GM12864 (cell line): ENCODE results near the gene LENG1.

Experiments
- DNase-seq: peaks from one replicate; pipeline ENCODE4 v3.0.0-alpha.2; 2011; ENCODE audit warnings: low read depth
- H3K4me3 ChIP-seq: 2 replicates; pipeline ENCODE4 v1.5.1; 2011; ENCODE audit warnings: mild to moderate bottlenecking, low read depth, low read length, control low read depth
- TF ChIP-seq, protein P1 (sequence below): IDR thresholded peaks from 2 replicates; pipeline ENCODE4 v1.5.1; 2011; ENCODE audit warnings: low read depth, mild to moderate bottlenecking, moderate library complexity, low read length, control low read depth, inconsistent platforms; ENCODE audit errors: missing control alignments

Gene LENG1

DNA sequence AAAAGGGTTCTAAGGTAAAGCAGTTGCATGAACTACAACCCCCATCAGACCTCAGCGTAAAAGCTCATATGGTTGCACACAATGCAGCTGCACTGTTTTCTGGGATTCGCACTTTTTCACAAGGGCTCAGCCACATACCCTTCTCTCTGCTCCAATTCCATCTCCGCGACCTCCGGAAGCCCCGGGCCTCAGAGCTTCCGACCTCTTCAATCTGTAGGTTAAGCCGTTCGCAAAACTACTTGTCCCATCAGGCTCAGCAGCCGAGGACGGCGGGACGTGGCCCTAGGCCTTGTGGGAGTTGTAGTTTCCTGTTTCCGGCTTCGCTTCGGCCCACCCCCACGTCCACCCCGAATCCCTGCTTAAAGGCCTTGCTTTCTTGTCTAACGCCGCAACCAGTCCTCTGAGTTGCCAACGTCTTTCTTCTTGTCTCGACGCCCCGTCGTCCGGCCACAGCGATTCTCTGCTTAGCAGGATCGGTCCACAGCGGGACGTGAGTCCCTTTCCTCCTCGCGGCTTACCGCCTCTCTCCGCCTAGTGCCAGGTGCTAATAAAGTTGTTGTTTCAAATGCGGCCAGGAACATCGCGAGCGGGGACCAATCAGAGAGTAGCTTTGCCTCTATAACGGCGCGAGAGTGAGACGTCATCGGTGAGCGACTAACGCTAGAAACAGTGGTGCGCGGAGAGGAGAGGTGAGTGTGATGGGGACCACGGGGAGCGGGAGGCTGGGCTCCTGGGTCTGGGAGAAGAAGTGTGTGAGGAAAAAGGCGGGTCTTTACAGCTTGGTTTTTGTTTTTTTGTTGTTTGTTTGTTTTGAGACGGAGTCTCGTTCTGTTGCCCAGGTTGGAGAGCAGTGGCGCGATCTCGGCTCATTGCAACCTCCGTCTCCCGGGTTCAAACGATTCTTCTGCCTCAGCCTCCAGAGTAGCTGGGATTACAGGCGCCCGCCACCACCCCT lies 44.1 kb downstream of the LENG1 start, which contains the start of the genes PRPF31 and TFPT:
Gene PRPF31, plus strand, starts transcription at position 646 of the 955 bp plus-strand sequence. CDS start 2,525 bp downstream, outside the sequence.
Gene TFPT, minus strand, starts transcription at position 549 of the 955 bp plus-strand sequence. Its CDS starts 388 bp downstream, at position 161.
- TF ChIP-seq, protein P1, sequence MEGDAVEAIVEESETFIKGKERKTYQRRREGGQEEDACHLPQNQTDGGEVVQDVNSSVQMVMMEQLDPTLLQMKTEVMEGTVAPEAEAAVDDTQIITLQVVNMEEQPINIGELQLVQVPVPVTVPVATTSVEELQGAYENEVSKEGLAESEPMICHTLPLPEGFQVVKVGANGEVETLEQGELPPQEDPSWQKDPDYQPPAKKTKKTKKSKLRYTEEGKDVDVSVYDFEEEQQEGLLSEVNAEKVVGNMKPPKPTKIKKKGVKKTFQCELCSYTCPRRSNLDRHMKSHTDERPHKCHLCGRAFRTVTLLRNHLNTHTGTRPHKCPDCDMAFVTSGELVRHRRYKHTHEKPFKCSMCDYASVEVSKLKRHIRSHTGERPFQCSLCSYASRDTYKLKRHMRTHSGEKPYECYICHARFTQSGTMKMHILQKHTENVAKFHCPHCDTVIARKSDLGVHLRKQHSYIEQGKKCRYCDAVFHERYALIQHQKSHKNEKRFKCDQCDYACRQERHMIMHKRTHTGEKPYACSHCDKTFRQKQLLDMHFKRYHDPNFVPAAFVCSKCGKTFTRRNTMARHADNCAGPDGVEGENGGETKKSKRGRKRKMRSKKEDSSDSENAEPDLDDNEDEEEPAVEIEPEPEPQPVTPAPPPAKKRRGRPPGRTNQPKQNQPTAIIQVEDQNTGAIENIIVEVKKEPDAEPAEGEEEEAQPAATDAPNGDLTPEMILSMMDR = no peak
- H3K4me3 ChIP-seq = peak within 1 kb of the TSS; percentile 78
- DNase-seq = peak; percentile 95

DNA sequence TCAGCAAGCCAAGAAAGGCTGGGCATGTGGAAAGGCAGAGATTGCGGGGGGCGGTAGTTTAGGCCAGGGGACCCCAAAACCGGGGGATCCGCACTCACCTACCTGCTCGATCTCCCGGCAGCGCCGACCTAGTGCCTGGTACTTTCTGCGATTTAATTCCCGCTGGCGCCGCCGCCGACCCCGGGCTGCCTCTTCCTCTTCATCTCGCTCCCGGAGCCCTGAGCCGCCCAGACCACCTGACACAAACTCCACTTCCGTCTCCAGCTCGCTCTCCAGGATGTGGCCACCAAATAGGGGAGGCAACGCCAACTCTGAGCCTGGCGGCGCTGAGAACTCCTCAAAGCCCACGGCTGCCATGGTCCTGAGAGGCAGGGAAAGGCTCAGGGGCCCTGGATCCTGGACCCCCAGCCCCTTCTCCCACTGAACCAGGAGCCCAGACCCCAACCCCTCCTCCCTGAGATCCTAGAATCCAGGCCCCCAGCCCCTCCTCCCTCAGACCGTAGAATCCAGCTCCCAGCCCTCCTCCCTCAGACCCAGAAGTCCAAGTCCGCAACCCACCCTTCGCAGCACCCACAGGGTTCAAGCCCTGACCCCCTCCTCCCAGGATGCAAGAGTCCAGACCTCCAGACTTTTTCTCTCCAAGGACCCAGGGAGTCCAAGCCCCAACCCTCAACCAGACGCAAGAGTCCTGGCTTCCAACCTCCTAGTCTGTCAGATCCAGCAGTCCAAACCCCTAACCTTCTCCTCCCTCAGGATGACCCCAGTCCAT lies 45.0 kb downstream of the LENG1 start:
- peak overlapping the region; percentile 78 for H3K4me3 ChIP-seq
- DNase-seq = no peak
- TF ChIP-seq, protein P1 = no peak

DNA sequence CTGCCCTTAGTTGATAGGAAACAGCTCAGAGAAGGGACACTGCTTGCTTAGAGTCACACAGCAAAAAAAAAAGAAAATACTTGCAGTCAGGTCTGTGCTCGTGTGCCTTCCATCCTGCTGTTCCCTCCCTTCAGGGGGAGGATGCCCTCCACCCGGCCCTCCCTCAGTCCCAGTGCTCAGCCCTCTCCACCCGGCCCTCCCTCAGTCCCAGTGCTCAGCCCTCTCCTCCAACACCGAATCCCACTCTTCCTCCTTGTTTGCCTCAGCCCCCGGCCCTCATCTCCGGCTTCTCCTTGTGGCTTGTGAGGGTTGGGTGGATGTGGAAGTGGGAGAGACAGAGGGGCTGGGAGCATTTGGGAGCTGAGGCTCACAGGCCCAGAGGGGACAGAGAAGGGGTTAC lies 49.9 kb downstream of the LENG1 start:
- TF ChIP-seq, protein P1 = no peak
- DNase-seq = no peak
- H3K4me3 ChIP-seq = no peak overlapping the region

DNA sequence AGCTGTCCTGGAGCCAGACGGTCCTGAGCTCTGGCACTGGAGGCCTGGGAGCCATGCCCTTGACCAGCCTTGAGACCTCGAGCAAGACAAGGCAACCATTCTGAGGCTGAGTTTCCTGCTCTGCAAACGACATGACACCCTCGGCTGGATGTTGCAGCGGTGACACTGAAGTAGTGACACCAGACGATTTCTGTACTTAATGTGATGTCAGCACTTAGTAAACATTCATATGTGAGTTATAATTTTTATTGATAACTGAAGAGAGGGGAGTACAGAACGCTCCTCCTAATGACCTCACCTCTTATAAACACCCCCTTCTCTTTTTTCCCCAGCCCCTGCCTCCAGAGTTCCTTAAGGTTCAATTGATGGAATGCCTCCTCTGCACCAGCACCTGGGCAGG lies 51.0 kb downstream of the LENG1 start:
- TF ChIP-seq, protein P1 = no peak
- H3K4me3 ChIP-seq = no peak overlapping the region
- DNase-seq = no peak

DNA sequence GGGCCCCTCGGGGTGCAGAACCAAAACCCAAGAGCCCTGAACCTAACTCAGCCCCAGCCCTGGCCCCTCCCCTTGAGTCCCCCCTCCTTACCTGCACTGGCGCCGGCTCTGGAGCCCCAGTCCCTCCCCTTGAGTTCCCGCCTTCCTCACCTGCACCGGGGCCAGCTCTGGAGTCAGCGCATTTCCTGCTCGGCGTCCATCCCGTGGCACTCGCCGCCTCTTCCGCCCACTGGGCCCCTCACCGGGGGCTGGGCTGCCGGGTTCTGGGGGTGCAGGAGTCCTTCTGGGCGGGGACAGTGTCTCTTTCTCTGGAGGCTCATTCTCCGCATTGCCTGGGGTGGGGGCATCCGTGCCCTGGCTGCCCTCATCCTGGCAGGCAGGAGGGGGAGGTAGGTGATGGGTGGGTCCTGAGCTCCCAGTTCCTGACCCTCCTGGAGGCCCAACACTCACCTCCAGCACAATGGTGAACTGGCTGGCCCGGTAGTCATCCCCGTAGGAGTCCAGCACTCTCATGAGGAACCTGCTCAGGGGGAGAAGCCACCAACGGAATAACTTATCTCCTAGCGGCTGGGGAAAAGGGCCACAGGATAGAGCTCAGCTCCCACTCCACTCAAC lies 51.5 kb downstream of the LENG1 start:
- no peak overlapping the region for H3K4me3 ChIP-seq
- no peak for DNase-seq
- TF ChIP-seq, protein P1 = no peak

DNA sequence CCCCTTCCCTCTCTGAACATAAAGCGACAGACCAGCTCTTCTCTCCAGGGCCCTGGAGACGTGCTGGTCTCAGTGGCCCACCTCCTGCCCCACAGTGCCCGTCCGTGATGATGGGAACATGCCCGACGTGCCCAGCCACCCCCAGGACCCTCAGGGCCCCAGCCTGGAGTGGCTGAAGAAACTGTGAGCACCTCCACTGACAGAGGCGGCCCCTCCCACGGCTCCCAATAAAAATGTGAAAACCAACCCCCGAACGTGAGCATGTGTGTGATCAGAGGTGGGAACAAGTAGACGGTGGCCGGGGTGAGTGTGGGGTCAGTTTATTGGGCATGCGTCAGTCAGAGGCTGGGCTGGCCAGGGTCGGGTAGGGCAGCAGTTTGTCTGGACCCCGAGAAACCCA lies 52.8 kb downstream of the LENG1 start:
- H3K4me3 ChIP-seq = no peak overlapping the region
- TF ChIP-seq, protein P1 = no peak
- DNase-seq = no peak
